ENCODE measurements around the gene SLC26A5.

The SLC26A5 gene

DNA sequence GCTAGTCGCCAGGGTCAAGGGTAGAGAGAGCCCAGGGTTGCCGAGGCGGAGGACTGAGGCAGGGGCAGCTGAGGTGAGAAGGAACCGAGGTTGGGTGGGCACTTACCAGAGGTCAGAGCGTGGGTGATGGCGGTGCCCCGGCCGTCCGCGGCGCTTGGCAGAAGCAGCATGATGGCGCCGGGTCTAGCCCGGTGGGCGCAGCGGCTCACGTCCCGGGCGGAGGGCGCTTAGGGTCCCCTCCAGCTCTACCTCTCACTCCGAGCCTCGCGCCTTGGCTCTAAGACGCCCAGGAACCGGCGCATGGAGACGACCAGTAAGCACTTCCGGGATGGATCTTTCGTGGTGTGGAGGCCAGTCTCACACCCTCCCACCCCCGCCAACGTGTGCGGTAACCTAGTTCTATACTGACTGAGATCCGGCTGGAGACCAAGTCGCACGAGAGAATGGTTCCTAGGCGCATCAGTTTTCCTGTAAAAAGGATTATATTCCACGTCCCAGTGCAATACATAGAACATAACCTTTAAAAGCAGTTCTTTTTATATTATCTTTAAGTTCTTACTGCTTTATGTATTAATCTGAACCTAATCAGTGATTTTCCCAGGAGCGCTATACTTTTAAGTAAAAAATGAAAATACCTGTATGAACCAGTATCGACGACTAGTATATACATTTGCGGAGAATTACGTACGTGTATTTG lies 101.4 kb downstream of the SLC26A5 start, which contains the start of gene DNAJC2:
DNAJC2 (minus strand) TSS at position 315 of the 697 bp plus-strand sequence; CDS start at position 170, 145 bp downstream.
- DNase-seq: peak; percentile 94

DNA sequence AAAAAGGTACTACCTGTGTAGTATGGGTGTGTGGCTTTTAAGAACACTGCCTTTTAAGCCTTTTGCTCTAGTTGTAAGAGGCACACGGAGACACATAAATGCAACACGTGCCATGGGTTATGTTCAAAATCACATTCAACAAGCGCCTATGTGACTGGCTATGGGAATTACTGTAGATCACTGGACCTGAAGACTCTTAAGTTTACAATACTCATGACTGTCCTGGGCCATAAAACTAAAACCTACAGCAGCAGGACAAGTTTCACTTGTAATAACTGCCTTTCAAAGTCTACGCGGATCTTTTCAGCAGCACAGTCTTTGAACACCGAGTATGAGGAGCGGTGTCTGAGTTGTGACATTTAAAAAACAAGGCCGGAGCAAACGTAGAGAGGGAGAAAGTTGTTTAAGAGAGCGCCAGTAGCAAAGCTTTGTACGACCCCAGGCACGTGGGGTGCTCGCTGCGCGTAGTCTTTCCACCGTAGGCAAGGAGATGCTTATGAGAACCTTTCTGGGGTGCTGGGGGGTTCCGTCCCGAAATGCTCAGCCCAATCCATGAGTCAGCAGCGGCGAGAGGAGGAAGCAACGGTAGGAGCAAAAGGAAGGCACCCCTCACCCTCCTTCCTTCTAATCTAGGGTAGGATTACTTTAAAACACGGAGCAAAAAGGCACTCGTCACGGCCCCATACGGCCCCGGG lies 102.1 kb downstream of the SLC26A5 start:
- peak; percentile 15 for DNase-seq

DNA sequence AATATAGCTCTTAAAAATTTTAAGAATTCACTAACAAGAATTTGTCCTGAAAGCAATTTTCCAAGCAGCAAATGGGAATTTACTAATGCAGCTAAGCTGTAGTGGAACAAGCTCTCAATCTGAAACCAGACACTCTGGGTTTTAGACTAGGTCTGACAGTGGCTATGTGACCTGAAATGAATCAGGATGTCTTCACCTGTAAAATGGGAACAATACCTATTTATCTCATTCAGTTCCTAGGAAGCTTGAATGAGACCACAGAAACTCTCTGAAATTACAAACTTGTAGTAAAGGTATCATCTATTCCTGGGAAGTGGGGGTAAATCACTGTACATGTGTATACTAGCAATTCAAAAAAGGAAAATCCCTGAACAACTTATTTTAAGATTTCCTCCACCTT lies 102.7 kb downstream of the SLC26A5 start:
- DNase-seq: no peak

GRCh38 chr7:103341466-103341865 lies 104.5 kb downstream of the SLC26A5 start:
- no peak for DNase-seq

DNA sequence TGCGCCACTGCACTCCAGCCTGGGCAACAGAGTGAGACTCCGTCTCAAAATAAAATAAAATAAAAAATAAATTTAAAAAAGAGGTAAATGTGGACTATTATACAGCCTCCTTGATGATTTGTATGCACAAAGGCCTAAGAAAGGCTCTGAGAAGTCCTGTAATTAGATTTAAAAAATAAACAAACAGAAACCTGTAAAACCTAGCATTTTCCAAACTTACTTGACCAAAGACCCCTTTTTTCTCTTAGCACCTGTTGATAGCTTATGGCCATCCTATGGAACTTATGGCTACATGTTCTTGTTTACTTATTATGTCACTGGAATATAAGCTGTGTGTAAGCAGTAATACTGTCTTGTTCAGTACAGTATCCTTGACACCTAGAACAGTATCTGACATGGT lies 107.1 kb downstream of the SLC26A5 start:
- DNase-seq: no peak

- no peak for DNase-seq
Observed at GRCh38 chr7:103336761-103337160, 109.2 kb downstream of the SLC26A5 start.

- DNase-seq: no peak
Observed at GRCh38 chr7:103325744-103326143, 120.3 kb downstream of the SLC26A5 start.
